GM19328 (cell line): Measurements from ENCODE around the gene NPR2.
A peak's percentile ranks its signal among the peaks of the same experiment; 100 is the strongest.

Experiments used
- ATAC-seq: cut with Tn5 transposase; IDR thresholded peaks from one replicate; pipeline ENCODE4 v1.9.1; 2021; ENCODE audit warnings: mild to moderate bottlenecking, moderate library complexity; ENCODE audit not compliant: unreplicated experiment

Gene NPR2

GRCh38 chr9:35829084-35829763 is 37.8 kb downstream of the NPR2 start, which contains the start of gene TMEM8B:
TMEM8B (plus strand) TSS chr9:35829228; CDS start chr9:35829448, 220 bp downstream.
- peak; percentile 72 for ATAC-seq

- ATAC-seq = no peak
Observed at GRCh38 chr9:35829764-35830096, 38.3 kb downstream of the NPR2 start.

DNA sequence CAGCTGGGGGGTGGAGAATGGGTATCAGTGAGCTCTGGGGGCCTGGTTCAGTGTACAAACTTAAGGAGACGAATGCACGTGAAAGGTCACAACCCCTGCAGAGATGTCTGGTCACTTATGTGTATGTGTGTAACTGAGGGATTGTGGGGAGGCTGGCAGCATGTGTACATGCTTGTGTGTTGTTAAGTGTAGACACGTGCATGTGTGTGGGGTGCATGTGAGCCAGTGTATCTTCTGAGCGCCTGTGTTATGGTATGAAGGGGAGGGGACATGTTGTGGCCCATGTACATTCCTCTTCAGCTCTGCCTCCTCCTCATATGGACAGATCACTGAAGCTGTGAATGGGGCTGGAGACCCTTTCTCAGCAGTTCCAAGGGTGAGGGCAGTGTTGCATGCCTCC is 39.6 kb downstream of the NPR2 start:
- ATAC-seq = no peak

DNA sequence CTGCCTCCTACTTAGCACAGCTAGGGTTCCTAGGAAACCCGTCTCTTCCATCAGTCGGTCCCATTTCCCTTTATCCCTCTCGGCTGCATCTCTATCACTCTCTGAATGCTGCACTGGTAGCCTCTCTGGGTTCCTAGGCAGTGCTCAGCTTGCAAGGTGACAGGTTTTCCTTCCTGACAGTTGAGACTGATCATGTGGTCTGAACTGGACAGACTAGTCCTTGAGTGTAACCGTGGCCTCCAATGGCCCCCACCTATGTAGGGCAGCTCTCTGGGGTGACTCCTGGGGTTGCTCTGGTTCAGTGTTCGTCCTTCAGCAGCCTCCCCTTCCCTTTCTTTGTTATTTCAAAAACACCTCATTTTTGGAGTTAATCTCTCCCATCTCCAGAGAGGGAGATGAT is 41.4 kb downstream of the NPR2 start:
- no peak for ATAC-seq

- ATAC-seq = no peak
Observed at GRCh38 chr9:35834260-35835215, 43.1 kb downstream of the NPR2 start.

DNA sequence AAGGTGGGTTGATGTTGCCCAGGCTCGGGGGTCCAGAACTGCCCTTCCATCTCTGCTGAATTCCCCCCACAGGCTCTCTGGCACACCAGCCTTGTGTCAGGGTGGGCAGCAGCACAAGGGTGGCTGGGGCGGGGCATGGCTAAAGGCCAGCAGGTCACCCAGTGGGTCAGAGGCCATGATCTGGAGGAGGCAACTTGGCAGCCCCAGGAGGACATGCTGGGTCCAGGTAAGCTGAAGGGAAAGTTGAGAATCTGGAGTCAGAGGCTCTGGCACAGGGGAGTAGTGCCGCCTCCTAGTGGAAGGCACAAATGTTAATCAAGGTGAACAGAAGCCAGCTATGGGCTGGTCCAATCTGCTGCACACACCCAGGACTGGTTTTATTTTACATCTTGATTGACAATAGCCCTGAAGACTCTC is 43.8 kb downstream of the NPR2 start:
- ATAC-seq = no peak

GRCh38 chr9:35835766-35836165 is 44.4 kb downstream of the NPR2 start:
- no peak for ATAC-seq

DNA sequence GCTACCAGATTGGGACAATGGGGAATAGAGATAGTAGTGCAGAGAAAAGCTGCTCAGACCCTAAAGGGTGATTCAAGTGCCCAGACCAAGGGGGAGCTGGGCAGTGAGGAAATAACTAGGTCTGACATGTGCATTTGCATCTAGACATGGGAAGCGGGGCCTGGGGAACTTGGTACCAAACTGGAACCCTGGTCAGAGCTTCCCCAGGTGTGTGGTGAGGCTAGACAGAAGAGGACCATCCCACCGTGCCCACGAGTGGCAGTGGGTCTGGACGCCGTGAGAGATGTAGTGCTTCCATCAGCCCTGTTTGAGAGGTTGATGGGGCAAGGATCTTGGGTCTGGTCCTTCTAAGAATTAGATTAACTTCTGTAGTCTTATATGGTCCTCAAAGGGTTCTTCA is 45.2 kb downstream of the NPR2 start:
- no peak for ATAC-seq

DNA sequence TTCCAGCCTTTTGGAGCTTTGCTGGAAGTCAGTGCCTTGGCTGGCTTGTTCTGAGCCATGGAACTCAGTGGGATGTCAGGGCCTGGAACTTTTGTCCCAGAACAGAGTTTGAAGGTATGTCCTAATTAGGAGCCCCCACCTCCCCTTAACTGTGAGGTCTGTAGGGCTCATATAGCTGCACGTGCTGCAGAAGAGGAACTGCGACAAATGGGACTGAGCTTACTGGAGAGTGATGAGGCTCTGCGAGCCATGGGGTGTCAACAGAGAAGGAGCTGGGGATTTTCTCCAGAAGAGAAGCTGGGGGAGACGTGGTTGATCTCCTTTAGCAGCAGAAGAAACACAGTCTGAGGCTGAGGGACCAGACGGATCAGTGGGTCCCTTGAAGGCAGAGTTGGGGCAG is 48.5 kb downstream of the NPR2 start:
- no peak for ATAC-seq

- ATAC-seq = no peak
Observed at GRCh38 chr9:35840881-35841644, 49.7 kb downstream of the NPR2 start.

DNA sequence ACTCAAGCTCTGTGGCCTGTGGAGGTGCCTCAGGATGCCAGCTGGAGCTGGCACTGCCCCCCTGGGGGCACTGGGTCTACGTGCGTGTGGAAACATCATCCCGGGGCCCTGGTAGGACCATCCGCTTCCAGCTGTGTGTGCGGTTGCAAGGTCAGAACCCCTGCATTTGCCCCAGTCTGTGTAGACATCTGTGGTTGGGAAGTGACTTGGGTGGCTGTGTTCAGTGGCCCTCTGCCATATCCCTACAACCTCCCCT is 50.2 kb downstream of the NPR2 start:
- ATAC-seq = no peak

- ATAC-seq = no peak
Observed at GRCh38 chr9:35842020-35842745, 50.8 kb downstream of the NPR2 start.

- no peak for ATAC-seq
Observed at GRCh38 chr9:35842795-35843194, 51.4 kb downstream of the NPR2 start.

DNA sequence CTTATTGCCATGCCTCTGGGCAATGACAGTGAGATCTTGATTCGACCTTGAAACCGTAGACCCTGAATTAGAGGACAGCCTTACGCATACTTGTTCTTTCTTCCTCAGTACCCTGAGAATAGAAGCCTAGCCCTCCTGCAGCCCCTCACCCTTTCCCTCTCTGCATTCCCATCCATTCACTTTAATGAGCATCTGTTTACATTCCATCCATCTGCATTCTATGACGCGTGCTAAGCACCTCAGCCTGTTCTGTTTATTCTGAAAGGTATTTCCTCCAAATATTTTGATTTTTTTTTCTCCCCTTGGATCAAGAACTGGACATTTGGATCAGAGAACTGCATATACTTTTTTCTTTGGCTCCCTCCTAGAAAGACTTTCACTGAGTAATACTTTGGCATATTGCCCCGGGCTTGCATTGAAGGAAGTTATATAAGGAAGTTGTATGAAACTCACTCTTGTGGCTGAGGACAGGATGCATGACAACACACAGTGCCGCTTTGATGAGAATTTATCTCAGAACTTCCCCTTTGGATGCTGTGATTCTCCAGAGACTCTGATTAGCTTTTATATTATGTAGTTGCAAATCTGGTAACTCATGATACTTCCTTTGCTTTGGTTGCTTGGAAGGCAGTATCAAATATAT is 53.4 kb downstream of the NPR2 start:
- no peak for ATAC-seq

DNA sequence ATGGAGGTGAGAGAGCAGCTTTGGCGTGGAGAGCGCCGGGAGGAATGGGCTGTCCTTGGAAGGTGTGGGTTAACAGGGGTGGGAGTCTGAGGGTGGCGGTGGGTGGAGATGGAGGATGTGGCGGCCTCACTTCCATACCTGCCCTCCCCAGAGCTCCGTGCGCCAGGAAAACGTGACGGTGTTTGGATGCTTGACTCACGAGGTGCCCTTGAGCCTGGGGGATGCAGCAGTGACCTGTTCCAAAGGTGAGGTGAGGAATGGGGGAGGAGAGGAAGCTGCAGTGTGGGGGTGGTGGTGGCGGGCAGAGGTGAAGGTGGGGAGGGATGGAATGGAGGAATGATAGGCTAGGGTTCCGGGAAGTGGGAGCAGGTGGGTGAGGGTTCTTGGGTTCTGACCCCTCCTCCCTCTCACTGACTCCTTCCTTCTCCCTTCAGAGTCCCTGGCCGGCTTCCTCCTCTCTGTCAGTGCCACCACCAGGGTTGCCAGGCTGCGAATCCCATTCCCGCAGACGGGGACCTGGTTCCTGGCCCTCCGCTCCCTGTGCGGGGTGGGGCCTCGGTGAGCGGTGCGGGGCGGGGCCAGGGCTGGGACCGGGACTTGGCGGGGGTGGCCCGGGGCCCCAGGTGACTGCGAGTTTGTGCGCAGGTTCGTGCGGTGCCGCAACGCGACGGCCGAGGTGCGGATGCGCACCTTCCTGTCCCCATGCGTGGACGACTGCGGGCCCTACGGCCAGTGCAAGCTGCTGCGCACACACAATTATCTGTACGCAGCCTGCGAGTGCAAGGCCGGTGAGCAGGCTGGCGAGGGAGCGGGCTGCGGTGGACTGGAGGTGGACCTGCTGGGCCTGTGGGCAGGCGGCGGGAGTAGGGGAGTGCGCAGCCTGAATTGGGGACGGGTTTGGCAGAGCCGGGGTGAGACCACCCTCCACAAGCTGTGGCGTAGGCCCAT is 54.7 kb downstream of the NPR2 start:
- no peak for ATAC-seq

- ATAC-seq = peak; percentile 88
Observed at GRCh38 chr9:35847792-35848572, 56.6 kb downstream of the NPR2 start.

GRCh38 chr9:35852267-35852815 is 61.0 kb downstream of the NPR2 start:
- no peak for ATAC-seq
